ENCODE results near the gene NBPF15. TPM values are rescaled to one million over a fixed set of nuclear protein-coding genes. Genes with fewer than 3 reads are reported as not detected.
"Not testable (repeated sequence)": the region's sequence is repeated elsewhere in the genome, so short reads cannot be mapped to it uniquely, and the experiment has no call there.

NBPF15 gene
- total RNA-seq, 4 donors from 2014 or later: 11.0 to 65.2 (median 22.2) TPM

GRCh38 chr1:144439737-144440136, 21.7 kb downstream of the NBPF15 start:
- not testable (repeated sequence) for H3K4me1 ChIP-seq, DNase-seq, H3K36me3 ChIP-seq, H3K4me3 ChIP-seq, H3K9me3 ChIP-seq, H3K27ac ChIP-seq, H3K27me3 ChIP-seq
- peak in 1 of 6 experiments; percentile 5 for TF ChIP-seq CTCF (IDR thresholded peaks at IDR 0.05)

GRCh38 chr1:144418891-144419694, 42.4 kb downstream of the NBPF15 start:
- TF ChIP-seq CTCF (IDR thresholded peaks at IDR 0.05): peak in 1 of 6 experiments; percentile 10
- peak overlapping the region; percentile 43 to 55 (median 50) for H3K4me3 ChIP-seq
- H3K27me3 ChIP-seq, H3K4me1 ChIP-seq, H3K9me3 ChIP-seq, H3K36me3 ChIP-seq: not testable (repeated sequence)
- peak overlapping the region; percentile 58 to 75 (median 61) for H3K27ac ChIP-seq
- DNase-seq: peak; percentile 50 to 80 (median 56)

- not testable (repeated sequence) for H3K9me3 ChIP-seq, H3K27me3 ChIP-seq, H3K4me1 ChIP-seq, DNase-seq, H3K36me3 ChIP-seq
- H3K27ac ChIP-seq: peak overlapping the region in 2 of 4 donors; percentile 75 to 78
- H3K4me3 ChIP-seq: peak overlapping the region; percentile 41 to 61 (median 50)
Observed at GRCh38 chr1:144413404-144414118, 47.9 kb downstream of the NBPF15 start.

GRCh38 chr1:144412491-144413403, 48.7 kb downstream of the NBPF15 start:
- Histone ChIP-seq H3K27ac (peak overlapping the region; percentile 75 to 92 (median 83)), H3K4me3 (peak overlapping the region; percentile 41 to 61 (median 50))
- not testable (repeated sequence) for H3K36me3 ChIP-seq, H3K4me1 ChIP-seq, H3K9me3 ChIP-seq, H3K27me3 ChIP-seq
- TF ChIP-seq POLR2A (IDR thresholded peaks at IDR 0.05): peak; percentile 93 to 100
- peak; percentile 74 to 95 (median 89) for DNase-seq

- not testable (repeated sequence) for H3K36me3 ChIP-seq, H3K4me1 ChIP-seq, H3K27me3 ChIP-seq, H3K9me3 ChIP-seq
- DNase-seq: peak; percentile 69 to 94 (median 76)
- peak overlapping the region; percentile 41 to 61 (median 50) for H3K4me3 ChIP-seq
- peak overlapping the region; percentile 75 to 92 (median 83) for H3K27ac ChIP-seq
Observed at GRCh38 chr1:144412068-144412471, 49.4 kb downstream of the NBPF15 start.

- H3K36me3 ChIP-seq, H3K27me3 ChIP-seq, H3K4me3 ChIP-seq, H3K9me3 ChIP-seq, H3K4me1 ChIP-seq, H3K27ac ChIP-seq, DNase-seq: not testable (repeated sequence)
Observed at GRCh38 chr1:144402807-144403206, 58.7 kb downstream of the NBPF15 start.

GRCh38 chr1:144371651-144372050, 89.8 kb downstream of the NBPF15 start:
- H3K4me3 ChIP-seq, H3K27ac ChIP-seq, H3K9me3 ChIP-seq, H3K4me1 ChIP-seq, DNase-seq, H3K27me3 ChIP-seq, H3K36me3 ChIP-seq: not testable (repeated sequence)

Small RNA genes lying within 50 kb of the gene (small RNA-seq; reads per million reads assigned to genes)
- 0 reads per million in 2 donors for gene AC246785.4
- gene RNVU1-15: 0.76 to 1.2 reads per million in 2 donors

Other genes starting within 250 kb of the NBPF15 start
- gene PPIAL4E, start 88.0 kb downstream of the NBPF15 start, total RNA-seq: not detected
- gene PPIAL4F, start 131.2 kb upstream of the NBPF15 start, total RNA-seq: not detected

All from Peyer's patch (tissue), 4 donors.